ENCODE data around the gene ANKHD1. TPM values are rescaled to one million over a fixed set of nuclear protein-coding genes. Genes with fewer than 3 reads are reported as not detected.

ANKHD1 gene
- total RNA-seq, 2 experiments from 2014 or later: 90.6 to 143 TPM

DNA sequence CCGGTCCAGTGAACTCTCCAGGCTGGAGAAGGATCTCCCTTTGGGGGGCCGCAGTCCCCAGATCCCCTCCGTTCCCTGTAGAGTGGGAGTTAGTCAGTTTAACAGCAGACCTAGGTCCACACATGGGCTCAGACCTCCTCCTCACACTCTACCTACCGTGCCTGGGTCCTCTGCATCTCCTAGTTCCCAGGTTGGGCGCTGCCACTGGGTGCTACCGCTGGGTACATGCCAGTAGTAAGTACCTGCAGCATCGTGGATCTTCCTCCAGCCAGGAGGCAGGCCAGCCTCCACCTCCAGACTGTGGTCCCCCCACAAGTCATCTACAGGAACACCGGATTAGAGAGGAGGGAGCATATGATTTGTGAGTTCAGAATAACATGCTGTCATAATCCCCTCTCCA is 162.0 kb downstream of the ANKHD1 start:
- H3K4me3 ChIP-seq (ENCODE audit: low read depth, low read length, poor library complexity, severe bottlenecking): peak overlapping the region; percentile 87
- H3K36me3 ChIP-seq (ENCODE audit: insufficient read depth, low read length): peaks cover 34% of the 10 kb centered on the region
- no peaks in the 10 kb centered on the region for H3K9me2 ChIP-seq (ENCODE audit: insufficient read depth, low read length)
- CTCF ChIA-PET (ENCODE audit: unreplicated experiment): interaction anchor here (0.6 kb wide), 1 partner anchor 131 kb away, joined by 3 read pairs; no protein-coding TSS in a partner anchor
- H2AFZ ChIP-seq (ENCODE audit: low read length): peak overlapping the region; percentile 90; the same call in 1 of the 2 replicates
- H3K27ac ChIP-seq (ENCODE audit: low read depth, low read length, poor library complexity, severe bottlenecking): peak overlapping the region; percentile 40
- intact Hi-C loops (cut with micrococcal nuclease; ENCODE audit: unreplicated experiment): no loop called here
- peaks cover 25% of the 10 kb centered on the region for H3K4me1 ChIP-seq (ENCODE audit: insufficient read depth, low read length, poor library complexity, severe bottlenecking)
- peaks cover 17% of the 10 kb centered on the region for H3K79me2 ChIP-seq (ENCODE audit: insufficient read depth, low read depth, low read length)
- H4K20me1 ChIP-seq (ENCODE audit: insufficient read depth, low read length): no peaks in the 10 kb centered on the region
- TSS peak; percentile 58 for BruUV-seq (replicated peaks)
- no peaks in the 10 kb centered on the region for H3K9me3 ChIP-seq (ENCODE audit: low read length)
- no peak for TF ChIP-seq EZH2phosphoT487 (IDR thresholded peaks at IDR 0.05; ENCODE audit: borderline replicate concordance, low read depth, low read length)
- TF ChIP-seq, protein P1, sequence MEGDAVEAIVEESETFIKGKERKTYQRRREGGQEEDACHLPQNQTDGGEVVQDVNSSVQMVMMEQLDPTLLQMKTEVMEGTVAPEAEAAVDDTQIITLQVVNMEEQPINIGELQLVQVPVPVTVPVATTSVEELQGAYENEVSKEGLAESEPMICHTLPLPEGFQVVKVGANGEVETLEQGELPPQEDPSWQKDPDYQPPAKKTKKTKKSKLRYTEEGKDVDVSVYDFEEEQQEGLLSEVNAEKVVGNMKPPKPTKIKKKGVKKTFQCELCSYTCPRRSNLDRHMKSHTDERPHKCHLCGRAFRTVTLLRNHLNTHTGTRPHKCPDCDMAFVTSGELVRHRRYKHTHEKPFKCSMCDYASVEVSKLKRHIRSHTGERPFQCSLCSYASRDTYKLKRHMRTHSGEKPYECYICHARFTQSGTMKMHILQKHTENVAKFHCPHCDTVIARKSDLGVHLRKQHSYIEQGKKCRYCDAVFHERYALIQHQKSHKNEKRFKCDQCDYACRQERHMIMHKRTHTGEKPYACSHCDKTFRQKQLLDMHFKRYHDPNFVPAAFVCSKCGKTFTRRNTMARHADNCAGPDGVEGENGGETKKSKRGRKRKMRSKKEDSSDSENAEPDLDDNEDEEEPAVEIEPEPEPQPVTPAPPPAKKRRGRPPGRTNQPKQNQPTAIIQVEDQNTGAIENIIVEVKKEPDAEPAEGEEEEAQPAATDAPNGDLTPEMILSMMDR (conservative IDR thresholded peaks at IDR 0.05; ENCODE audit: low read length): no peak
- DNase-seq (ENCODE audit: low spot score): peak; percentile 18
- peak overlapping the region; percentile 97 for H3K4me2 ChIP-seq (ENCODE audit: low read length)
- POLR2A ChIA-PET: no interaction called here

DNA sequence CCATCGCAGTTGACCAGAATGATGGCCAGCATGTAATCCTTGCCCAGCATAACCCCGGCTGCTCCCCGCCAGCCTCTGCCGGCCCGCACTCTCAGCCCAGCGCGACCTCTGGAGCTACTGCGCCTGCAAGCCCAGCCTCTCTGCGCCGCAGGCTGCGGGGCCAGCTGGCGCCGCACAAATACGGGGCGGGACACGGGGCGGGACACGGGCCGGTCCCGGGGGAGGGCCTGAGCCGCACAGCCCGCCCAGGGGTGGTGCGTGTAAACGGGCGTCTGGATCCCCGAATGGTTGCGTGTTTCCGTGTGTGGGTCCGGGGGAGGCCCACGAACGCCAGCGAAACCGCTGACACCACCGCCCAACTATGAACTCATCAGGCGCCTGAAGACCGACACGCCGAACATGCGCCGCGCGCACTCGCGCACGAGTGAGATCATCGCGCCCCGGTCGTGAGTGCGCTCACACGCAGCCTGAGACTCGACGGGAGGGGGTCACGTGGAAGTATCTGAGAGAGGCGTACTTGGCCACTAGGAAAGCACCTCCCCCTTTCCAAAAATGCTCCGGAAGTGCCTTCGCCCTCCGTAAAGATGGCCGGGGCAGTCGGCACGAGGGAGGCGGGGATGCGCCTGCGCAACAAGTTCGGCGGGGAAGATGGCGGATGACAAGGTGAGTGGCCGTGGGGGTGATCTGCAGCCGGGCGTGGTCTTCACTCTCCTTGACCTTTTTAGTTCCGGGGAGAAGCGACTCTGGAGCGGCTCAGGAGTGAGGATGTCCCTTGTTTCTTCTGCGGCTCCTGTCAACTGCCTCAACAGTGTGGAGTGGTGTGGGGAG is 162.8 kb downstream of the ANKHD1 start, which contains the start of the genes APBB3 and SLC35A4:
TSS of gene APBB3 (minus strand) at position 403 of the 828 bp plus-strand sequence. CDS start at position 50, 353 bp downstream.
TSS of gene SLC35A4 (plus strand) at position 633 of the 828 bp plus-strand sequence. CDS start 2,342 bp downstream, outside the sequence.
- no TSS peak for BruUV-seq (replicated peaks)
- no peak for TF ChIP-seq EZH2phosphoT487 (IDR thresholded peaks at IDR 0.05; ENCODE audit: borderline replicate concordance, low read depth, low read length)
- TF ChIP-seq, protein P1 (conservative IDR thresholded peaks at IDR 0.05; ENCODE audit: low read length): no peak
- H2AFZ ChIP-seq (ENCODE audit: low read length): peak within 1 kb of the TSS; percentile 90

More for the DNA sequence above, 162.8 kb downstream of the ANKHD1 start, which contains the start of the genes APBB3 and SLC35A4:
- Histone ChIP-seq H3K9me3 (ENCODE audit: low read length) (no peaks in the 10 kb centered on the region), H4K20me1 (ENCODE audit: insufficient read depth, low read length) (no peaks in the 10 kb centered on the region), H3K27ac (ENCODE audit: low read depth, low read length, poor library complexity, severe bottlenecking) (peak within 1 kb of the TSS; percentile 45), H3K4me1 (ENCODE audit: insufficient read depth, low read length, poor library complexity, severe bottlenecking) (peaks cover 25% of the 10 kb centered on the region), H3K79me2 (ENCODE audit: insufficient read depth, low read depth, low read length) (peaks cover 17% of the 10 kb centered on the region), H3K4me2 (ENCODE audit: low read length) (peak within 1 kb of the TSS; percentile 97), H3K4me3 (ENCODE audit: low read depth, low read length, poor library complexity, severe bottlenecking) (peak within 1 kb of the TSS; percentile 87), H3K36me3 (ENCODE audit: insufficient read depth, low read length) (peaks cover 39% of the 10 kb centered on the region), H3K9me2 (ENCODE audit: insufficient read depth, low read length) (no peaks in the 10 kb centered on the region)
- POLR2A ChIA-PET: no interaction called here
- DNase-seq (ENCODE audit: low spot score): peak; percentile 96
- CTCF ChIA-PET (ENCODE audit: unreplicated experiment): interaction anchor here (0.6 kb wide), 1 partner anchor 130 kb away, joined by 3 read pairs; no protein-coding TSS in a partner anchor
- intact Hi-C loops (cut with micrococcal nuclease; ENCODE audit: unreplicated experiment): loop anchor here (2.0 kb wide), 1 partner anchor 74 kb away; the partner anchor contains the start of gene TMCO6

All from OCI-LY7 (cell line).